CD4-positive, alpha-beta memory T cell (primary cell): ENCODE data around the gene RMI2. TPM values are rescaled to one million over a fixed set of nuclear protein-coding genes. Genes with fewer than 3 reads are reported as not detected.

Experiments
- CTCF ChIA-PET: fragments of 350-600 bp; sonication (Branson Sonifier 250); formaldehyde crosslinking; loops from one replicate; lab custom pipeline; 2021; ENCODE audit warnings: inconsistent platforms; ENCODE audit not compliant: partially characterized antibody; lab: Charles Lee
- POLR2A ChIA-PET: fragments of 350-600 bp; sonication (Branson Sonifier 250); formaldehyde crosslinking; loops from one replicate; lab custom pipeline; 2021; ENCODE audit not compliant: partially characterized antibody; lab: Charles Lee
- DNase-seq, 5 donors: peaks; one replicate each; pipeline versions ENCODE4 v3.0.0 to v3.0.0-alpha.2; 2020 to 2022; ENCODE audit warnings: mixed read lengths in 1 of 5
- H3K27ac ChIP-seq: one replicate; pipeline ENCODE4 v1.7.0; 2013; ENCODE audit warnings: low read depth, low read length
- H3K27me3 ChIP-seq: 2 replicates; pipeline ENCODE4 v1.7.0; 2013; ENCODE audit warnings: mild to moderate bottlenecking, low read length, moderate library complexity; ENCODE audit not compliant: insufficient read depth
- H3K36me3 ChIP-seq: 2 replicates; pipeline ENCODE4 v1.7.0; 2013; ENCODE audit warnings: mild to moderate bottlenecking, low read length, moderate library complexity; ENCODE audit not compliant: insufficient read depth
- H3K4me1 ChIP-seq: 2 replicates; pipeline ENCODE4 v1.7.0; 2013; ENCODE audit warnings: mild to moderate bottlenecking, low read length, moderate library complexity; ENCODE audit not compliant: insufficient read depth
- H3K4me3 ChIP-seq, 2 donors: one replicate each; pipeline ENCODE4 v1.7.0; 2013; ENCODE audit warnings: low read length in 2 of 2, mild to moderate bottlenecking in 1 of 2
- H3K9me3 ChIP-seq, 2 donors: one replicate each; pipeline ENCODE4 v1.7.0; 2013; ENCODE audit warnings: low read length in 2 of 2, control low read depth in 1 of 2; ENCODE audit not compliant: control insufficient read depth in 1 of 2
- H3K27ac Mint-ChIP-seq, 7 donors: one replicate each; pipeline ENCODE4 v1.8.0; 2020 to 2021; ENCODE audit warnings: mixed read lengths in 7 of 7, mild to moderate bottlenecking in 6 of 7, inconsistent platforms in 3 of 7, moderate library complexity in 3 of 7
- H3K27me3 Mint-ChIP-seq, 2 donors: one replicate each; pipeline ENCODE4 v1.8.0; 2020 to 2021; ENCODE audit warnings: mixed read lengths in 2 of 2
- H3K36me3 Mint-ChIP-seq, 2 donors: one replicate each; pipeline ENCODE4 v1.8.0; 2020 to 2021; ENCODE audit warnings: mixed read lengths in 2 of 2, inconsistent platforms in 1 of 2, mild to moderate bottlenecking in 1 of 2
- H3K4me1 Mint-ChIP-seq, 4 donors: one replicate each; pipeline ENCODE4 v1.8.0; 2020 to 2021; ENCODE audit warnings: mixed read lengths in 4 of 4, mild to moderate bottlenecking in 1 of 4
- H3K4me3 Mint-ChIP-seq, 8 donors: one replicate each; pipeline ENCODE4 v1.8.0; 2020 to 2021; ENCODE audit warnings: mixed read lengths in 8 of 8, mild to moderate bottlenecking in 7 of 8, moderate library complexity in 6 of 8, inconsistent platforms in 3 of 8
- H3K9me3 Mint-ChIP-seq, 8 donors: one replicate each; pipeline ENCODE4 v1.8.0; 2020 to 2021; ENCODE audit warnings: mixed read lengths in 8 of 8, mild to moderate bottlenecking in 5 of 8, inconsistent platforms in 3 of 8, moderate library complexity in 1 of 8
- intact Hi-C: fragments of 100-400 bp; cut with micrococcal nuclease; formaldehyde crosslinking; loops from one replicate; pipeline ENCODE4 v1.15.1; 2023
- polyA plus RNA-seq, 2 donors: library from polyadenylated mRNA; unstranded; fragments of 300-500 nt; fragmentation: Illumina TruSeq; gene quantifications; one replicate each; pipeline ENCODE4 v1.2.3, GENCODE V29; 2021
- total RNA-seq, 2 experiments: library from RNA; stranded (reverse); gene quantifications; one replicate each; pipeline ENCODE4 v1.2.3, GENCODE V29; 2021

Gene RMI2
- total and polyA plus RNA-seq, 4 experiments from 2014 or later, result 1.5 to 4.0 (median 1.7) TPM

- ChIA-PET POLR2A (no interaction called here), CTCF (interaction anchor here (0.6 to 4.5 kb wide), 29 partner anchors 10 to 673 kb away, joined by 3 to 44 read pairs (median 4); no protein-coding TSS in a partner anchor)
- Histone ChIP-seq H3K27ac (no peak overlapping the region), H3K27me3 (no peaks in the 10 kb centered on the region), H3K4me1 (peaks cover 5% of the 10 kb centered on the region), H3K4me3 (no peak overlapping the region), H3K9me3 (no peaks in the 10 kb centered on the region), H3K36me3 (no peaks in the 10 kb centered on the region)
- intact Hi-C loops, result no loop called here
- H3K36me3 Mint-ChIP-seq, result no peaks in the 10 kb centered on the region
- no peak for DNase-seq
- H3K9me3 Mint-ChIP-seq, result no peaks in the 10 kb centered on the region
- H3K4me3 Mint-ChIP-seq, result no peak overlapping the region
- peaks cover 0 to 5% (median 1%) of the 10 kb centered on the region in 4 donors for H3K4me1 Mint-ChIP-seq
- H3K27me3 Mint-ChIP-seq, result no peaks in the 10 kb centered on the region
- H3K27ac Mint-ChIP-seq, result no peak overlapping the region
These were observed 50.0 kb downstream of the RMI2 start for GRCh38 chr16:11395008-11395948.

- H3K4me1 ChIP-seq, result peaks cover 5% of the 10 kb centered on the region
- Mint-ChIP-seq H3K4me3 (no peak overlapping the region), H3K27me3 (no peaks in the 10 kb centered on the region), H3K27ac (no peak overlapping the region), H3K4me1 (peaks cover 0 to 5% (median 1%) of the 10 kb centered on the region in 4 donors), H3K9me3 (no peaks in the 10 kb centered on the region), H3K36me3 (no peaks in the 10 kb centered on the region)
- intact Hi-C loops, result loop anchor here (1.0 to 2.0 kb wide), 2 partner anchors 137 to 318 kb away; no protein-coding TSS in a partner anchor
- DNase-seq, result no peak
- H3K36me3 ChIP-seq, result no peaks in the 10 kb centered on the region
- ChIA-PET POLR2A (no interaction called here), CTCF (interaction anchor here (0.6 to 4.5 kb wide), 30 partner anchors 11 to 672 kb away, joined by 3 to 44 read pairs (median 4); no protein-coding TSS in a partner anchor)
- H3K9me3 ChIP-seq, result no peaks in the 10 kb centered on the region
- no peak overlapping the region for H3K4me3 ChIP-seq
- H3K27me3 ChIP-seq, result no peaks in the 10 kb centered on the region
- H3K27ac ChIP-seq, result no peak overlapping the region
These were observed 50.6 kb downstream of the RMI2 start for GRCh38 chr16:11395949-11396240.

GRCh38 chr16:11396241-11397048 lies 51.2 kb downstream of the RMI2 start:
- Mint-ChIP-seq H3K9me3 (no peaks in the 10 kb centered on the region), H3K27ac (peak overlapping the region in 1 of 7 donors; percentile 24), H3K27me3 (no peaks in the 10 kb centered on the region), H3K4me1 (peaks cover 0 to 5% (median 1%) of the 10 kb centered on the region in 4 donors), H3K36me3 (no peaks in the 10 kb centered on the region), H3K4me3 (no peak overlapping the region)
- H3K4me1 ChIP-seq, result peaks cover 5% of the 10 kb centered on the region
- ChIA-PET POLR2A (no interaction called here), CTCF (interaction anchor here (0.6 to 4.5 kb wide), 31 partner anchors 10 to 671 kb away, joined by 3 to 44 read pairs (median 3); no protein-coding TSS in a partner anchor)
- no peak overlapping the region for H3K4me3 ChIP-seq
- H3K27ac ChIP-seq, result no peak overlapping the region
- no peaks in the 10 kb centered on the region for H3K36me3 ChIP-seq
- H3K27me3 ChIP-seq, result no peaks in the 10 kb centered on the region
- peak; percentile 51 to 65 (median 54) for DNase-seq
- intact Hi-C loops, result loop anchor here (1.0 to 2.0 kb wide), 2 partner anchors 136 to 318 kb away; no protein-coding TSS in a partner anchor
- no peaks in the 10 kb centered on the region for H3K9me3 ChIP-seq

- no peaks in the 10 kb centered on the region for H3K9me3 ChIP-seq
- no peaks in the 10 kb centered on the region for H3K27me3 ChIP-seq
- no peak for DNase-seq
- POLR2A ChIA-PET, result no interaction called here
- peaks cover 5% of the 10 kb centered on the region for H3K4me1 ChIP-seq
- Mint-ChIP-seq H3K4me3 (no peak overlapping the region), H3K36me3 (no peaks in the 10 kb centered on the region), H3K27me3 (no peaks in the 10 kb centered on the region), H3K4me1 (peaks cover 0 to 5% (median 1%) of the 10 kb centered on the region in 4 donors), H3K9me3 (no peaks in the 10 kb centered on the region), H3K27ac (no peak overlapping the region)
- H3K4me3 ChIP-seq, result no peak overlapping the region
- no peaks in the 10 kb centered on the region for H3K36me3 ChIP-seq
- CTCF ChIA-PET, result interaction anchor here (1.4 to 4.5 kb wide), 3 partner anchors 9 to 13 kb away, joined by 3 to 33 read pairs (median 7); no protein-coding TSS in a partner anchor
- no peak overlapping the region for H3K27ac ChIP-seq
- intact Hi-C loops, result no loop called here
These were observed 52.9 kb downstream of the RMI2 start for GRCh38 chr16:11398136-11398535.

GRCh38 chr16:11398851-11399250 lies 53.6 kb downstream of the RMI2 start:
- no peak overlapping the region for H3K4me3 ChIP-seq
- peaks cover 5% of the 10 kb centered on the region for H3K4me1 ChIP-seq
- peaks cover 0 to 5% (median 1%) of the 10 kb centered on the region in 4 donors for H3K4me1 Mint-ChIP-seq
- ChIA-PET CTCF (interaction anchor here (0.7 to 4.5 kb wide), 8 partner anchors 8 to 435 kb away, joined by 3 to 33 read pairs (median 4); no protein-coding TSS in a partner anchor), POLR2A (no interaction called here)
- H3K4me3 Mint-ChIP-seq, result no peak overlapping the region
- no peaks in the 10 kb centered on the region for H3K36me3 ChIP-seq
- no peak for DNase-seq
- no peaks in the 10 kb centered on the region for H3K9me3 ChIP-seq
- H3K27ac Mint-ChIP-seq, result no peak overlapping the region
- intact Hi-C loops, result no loop called here
- H3K9me3 Mint-ChIP-seq, result no peaks in the 10 kb centered on the region
- H3K27me3 ChIP-seq, result no peaks in the 10 kb centered on the region
- no peak overlapping the region for H3K27ac ChIP-seq
- no peaks in the 10 kb centered on the region for H3K27me3 Mint-ChIP-seq
- H3K36me3 Mint-ChIP-seq, result no peaks in the 10 kb centered on the region

GRCh38 chr16:11399261-11399831 lies 54.1 kb downstream of the RMI2 start:
- H3K36me3 Mint-ChIP-seq, result no peaks in the 10 kb centered on the region
- Histone ChIP-seq H3K27ac (no peak overlapping the region), H3K4me1 (peaks cover 5% of the 10 kb centered on the region), H3K36me3 (no peaks in the 10 kb centered on the region), H3K27me3 (no peaks in the 10 kb centered on the region), H3K9me3 (no peaks in the 10 kb centered on the region), H3K4me3 (no peak overlapping the region)
- no peaks in the 10 kb centered on the region for H3K27me3 Mint-ChIP-seq
- ChIA-PET CTCF (interaction anchor here (1.0 to 4.5 kb wide), 9 partner anchors 7 to 435 kb away, joined by 3 to 33 read pairs (median 4); no protein-coding TSS in a partner anchor), POLR2A (no interaction called here)
- H3K9me3 Mint-ChIP-seq, result no peaks in the 10 kb centered on the region
- intact Hi-C loops, result no loop called here
- H3K27ac Mint-ChIP-seq, result no peak overlapping the region
- no peak overlapping the region for H3K4me3 Mint-ChIP-seq
- DNase-seq, result no peak
- peaks cover 0 to 5% (median 1%) of the 10 kb centered on the region in 4 donors for H3K4me1 Mint-ChIP-seq
